OCI-LY7 (cell line): Measurements from ENCODE around the gene ADCY5. TPM values are rescaled to one million over a fixed set of nuclear protein-coding genes. Genes with fewer than 3 reads are reported as not detected.

Experiments used
- BruUV-seq: library from RNA; stranded (reverse); fragments of 400-500 nt; replicated peaks from 2 replicates; lab custom pipeline; 2021; lab: Mats Ljungman, UMichigan
- CTCF ChIA-PET: fragments of 300-600 bp; sonication (Branson Sonifier 250); formaldehyde crosslinking; loops from one replicate; lab custom pipeline; 2022; ENCODE audit warnings: antibody characterized with exemption; ENCODE audit not compliant: unreplicated experiment; lab: Charles Lee
- POLR2A ChIA-PET: fragments of 300-600 bp; sonication (Branson Sonifier 250); formaldehyde crosslinking; loops from one replicate; lab custom pipeline; 2022; ENCODE audit warnings: antibody characterized with exemption; lab: Charles Lee
- DNase-seq: peaks from one replicate; pipeline ENCODE4 v3.0.0-alpha.2; 2015; ENCODE audit warnings: low spot score
- H2AFZ ChIP-seq: fragments of 200-600 bp; sonication (generic), shearing (Covaris generic); 2 replicates; pipeline ENCODE4 v1.6.1; 2014; ENCODE audit warnings: mild to moderate bottlenecking, antibody characterized with exemption, low read length, moderate library complexity
- H3K27ac ChIP-seq: fragments of 200-600 bp; sonication (generic); 2 replicates; pipeline ENCODE4 v1.5.1; 2014; ENCODE audit warnings: mixed run types, low read depth, mild to moderate bottlenecking, moderate library complexity, low read length, inconsistent platforms; ENCODE audit not compliant: poor library complexity, severe bottlenecking
- H3K36me3 ChIP-seq: fragments of 200-600 bp; sonication (generic); 2 replicates; pipeline ENCODE4 v1.6.1; 2014; ENCODE audit warnings: mild to moderate bottlenecking, antibody characterized with exemption, low read length, moderate library complexity, mixed read lengths; ENCODE audit not compliant: insufficient read depth
- H3K4me1 ChIP-seq: fragments of 200-600 bp; sonication (generic); 2 replicates; pipeline ENCODE4 v1.5.1; 2014; ENCODE audit warnings: mild to moderate bottlenecking, low read length; ENCODE audit not compliant: insufficient read depth, poor library complexity, severe bottlenecking
- H3K4me2 ChIP-seq: fragments of 200-600 bp; sonication (generic); 2 replicates; pipeline ENCODE4 v1.6.1; 2014; ENCODE audit warnings: mild to moderate bottlenecking, low read length
- H3K4me3 ChIP-seq: fragments of 200-600 bp; sonication (generic); 2 replicates; pipeline ENCODE4 v1.5.1; 2014; ENCODE audit warnings: mild to moderate bottlenecking, low read depth, low read length; ENCODE audit not compliant: poor library complexity, severe bottlenecking
- H3K79me2 ChIP-seq: fragments of 200-600 bp; sonication (generic); 2 replicates; pipeline ENCODE4 v1.6.1; 2016; ENCODE audit warnings: low read depth, mild to moderate bottlenecking, low read length, moderate library complexity, mixed read lengths; ENCODE audit not compliant: insufficient read depth
- H3K9me2 ChIP-seq: fragments of 200-600 bp; sonication (generic); 2 replicates; pipeline ENCODE4 v1.6.1; 2016; ENCODE audit warnings: mild to moderate bottlenecking, low read length, mixed read lengths; ENCODE audit not compliant: insufficient read depth
- H3K9me3 ChIP-seq: fragments of 200-600 bp; sonication (generic); 2 replicates; pipeline ENCODE4 v1.6.1; 2014; ENCODE audit warnings: mild to moderate bottlenecking, mixed run types, low read length, mixed read lengths
- H4K20me1 ChIP-seq: fragments of 200-600 bp; sonication (generic); 2 replicates; pipeline ENCODE4 v1.6.1; 2014; ENCODE audit warnings: mild to moderate bottlenecking, antibody characterized with exemption, low read length, moderate library complexity, mixed read lengths; ENCODE audit not compliant: insufficient read depth
- EZH2phosphoT487 ChIP-seq: fragments of 200-600 bp; sonication (generic); IDR thresholded peaks from 2 replicates; pipeline ENCODE4 v1.6.1; 2018; ENCODE audit warnings: low read depth, borderline replicate concordance, mild to moderate bottlenecking, mixed run types, antibody characterized with exemption, low read length, moderate library complexity, mixed read lengths
- intact Hi-C: fragments of 100-400 bp; cut with micrococcal nuclease; formaldehyde crosslinking; loops from one replicate; pipeline ENCODE4 v1.10.0; 2022; ENCODE audit not compliant: unreplicated experiment
- total RNA-seq, 2 experiments: library from RNA; depleted of rRNA in 1 of 2; stranded (reverse); fragments of >200 nt in 1 of 2; shearing (Covaris generic) in 1 of 2; gene quantifications; 2 replicates each; pipeline ENCODE4 v1.2.3, GENCODE V29; 2014 to 2022
- TF ChIP-seq, protein P1 (sequence below): fragments of 200-600 bp; sonication (generic); conservative IDR thresholded peaks from 2 replicates; pipeline ENCODE4 v1.5.1; 2014; ENCODE audit warnings: mild to moderate bottlenecking, antibody characterized with exemption, low read length, moderate library complexity, mixed read lengths

ADCY5 gene
- total RNA-seq, 2 experiments from 2014 or later, result 0.03 to 0.63 TPM

DNA sequence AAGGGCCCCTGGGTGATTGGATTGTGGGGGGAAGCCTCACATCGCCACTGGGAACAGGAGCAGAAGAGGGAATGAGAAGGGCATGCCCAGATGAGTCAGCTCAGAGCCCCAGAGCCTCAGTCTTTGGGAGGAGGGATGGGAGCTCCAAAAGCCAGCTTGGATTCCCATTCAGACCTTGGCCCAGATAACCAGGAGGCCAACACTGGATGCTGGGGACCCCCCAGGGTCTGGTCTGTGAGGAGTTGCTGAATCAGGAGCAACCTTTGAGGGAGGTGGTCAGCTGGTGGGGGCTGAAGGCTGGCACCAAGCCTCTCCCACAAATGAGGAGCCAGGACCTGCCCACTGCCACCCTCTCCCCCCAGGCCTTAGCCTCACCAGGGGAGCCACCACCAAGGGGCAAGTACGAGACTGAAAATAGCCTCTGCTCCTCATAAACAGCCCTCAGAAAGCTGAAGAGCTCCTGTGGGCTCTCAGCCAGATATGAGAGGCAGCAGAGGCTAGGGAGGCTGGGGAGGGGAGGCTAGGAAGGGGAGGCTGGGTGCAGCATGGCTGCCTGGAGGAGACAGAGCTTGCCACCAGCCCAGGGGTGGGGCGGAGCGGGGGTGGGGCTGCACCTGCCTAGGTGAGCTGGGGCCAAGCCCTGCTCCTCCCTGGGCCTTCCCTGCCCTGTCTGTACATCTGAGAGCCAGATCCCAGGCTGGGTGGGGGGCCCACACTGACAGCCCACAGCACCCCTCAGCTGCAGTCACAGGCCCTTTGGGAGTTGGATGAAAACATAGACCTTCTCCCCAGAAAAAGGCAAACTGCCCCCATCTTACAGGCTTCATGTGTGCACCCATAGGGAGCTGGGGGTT is 147.3 kb downstream of the ADCY5 start:
- peaks cover 10% of the 10 kb centered on the region for H3K4me1 ChIP-seq
- H3K27ac ChIP-seq, result no peak overlapping the region
- H2AFZ ChIP-seq, result no peak overlapping the region
- no peaks in the 10 kb centered on the region for H3K79me2 ChIP-seq
- no peaks in the 10 kb centered on the region for H4K20me1 ChIP-seq
- H3K9me3 ChIP-seq, result no peaks in the 10 kb centered on the region
- TF ChIP-seq, protein P1, sequence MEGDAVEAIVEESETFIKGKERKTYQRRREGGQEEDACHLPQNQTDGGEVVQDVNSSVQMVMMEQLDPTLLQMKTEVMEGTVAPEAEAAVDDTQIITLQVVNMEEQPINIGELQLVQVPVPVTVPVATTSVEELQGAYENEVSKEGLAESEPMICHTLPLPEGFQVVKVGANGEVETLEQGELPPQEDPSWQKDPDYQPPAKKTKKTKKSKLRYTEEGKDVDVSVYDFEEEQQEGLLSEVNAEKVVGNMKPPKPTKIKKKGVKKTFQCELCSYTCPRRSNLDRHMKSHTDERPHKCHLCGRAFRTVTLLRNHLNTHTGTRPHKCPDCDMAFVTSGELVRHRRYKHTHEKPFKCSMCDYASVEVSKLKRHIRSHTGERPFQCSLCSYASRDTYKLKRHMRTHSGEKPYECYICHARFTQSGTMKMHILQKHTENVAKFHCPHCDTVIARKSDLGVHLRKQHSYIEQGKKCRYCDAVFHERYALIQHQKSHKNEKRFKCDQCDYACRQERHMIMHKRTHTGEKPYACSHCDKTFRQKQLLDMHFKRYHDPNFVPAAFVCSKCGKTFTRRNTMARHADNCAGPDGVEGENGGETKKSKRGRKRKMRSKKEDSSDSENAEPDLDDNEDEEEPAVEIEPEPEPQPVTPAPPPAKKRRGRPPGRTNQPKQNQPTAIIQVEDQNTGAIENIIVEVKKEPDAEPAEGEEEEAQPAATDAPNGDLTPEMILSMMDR, result no peak
- TF ChIP-seq EZH2phosphoT487, result no peak
- CTCF ChIA-PET, result interaction anchor here (0.6 kb wide), 1 partner anchor 85 kb away, joined by 7 read pairs; no protein-coding TSS in a partner anchor
- POLR2A ChIA-PET, result no interaction called here
- no peak overlapping the region for H3K4me3 ChIP-seq
- intact Hi-C loops, result no loop called here
- no peaks in the 10 kb centered on the region for H3K36me3 ChIP-seq
- DNase-seq, result no peak
- no TSS peak for BruUV-seq
- no peaks in the 10 kb centered on the region for H3K9me2 ChIP-seq
- H3K4me2 ChIP-seq, result peak overlapping the region; percentile 44

DNA sequence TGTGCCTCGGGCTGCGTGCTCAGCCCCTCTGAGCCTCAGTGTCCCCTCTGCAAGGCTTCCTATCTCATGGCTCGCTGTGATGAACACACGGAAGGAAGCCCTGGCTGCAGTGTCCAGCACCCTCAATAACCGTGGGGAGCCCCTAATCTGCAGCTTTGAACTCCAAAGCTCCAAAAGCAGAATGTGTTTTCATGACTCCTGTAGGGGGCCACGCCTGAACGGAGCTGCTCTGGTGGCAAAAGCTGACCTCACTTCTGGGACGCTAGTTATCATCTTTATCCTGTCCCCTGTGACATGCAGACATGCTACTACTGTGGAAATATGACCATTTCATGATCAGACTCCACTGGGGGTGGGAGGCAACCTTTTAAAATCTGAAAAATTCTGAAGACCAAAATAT is 148.3 kb downstream of the ADCY5 start:
- H3K4me2 ChIP-seq, result no peak overlapping the region
- BruUV-seq, result no TSS peak
- peaks cover 10% of the 10 kb centered on the region for H3K4me1 ChIP-seq

More for the DNA sequence above, 148.3 kb downstream of the ADCY5 start:
- TF ChIP-seq, protein P1, result no peak
- no peak for TF ChIP-seq EZH2phosphoT487
- no peaks in the 10 kb centered on the region for H3K79me2 ChIP-seq
- no peak overlapping the region for H3K27ac ChIP-seq
- H3K4me3 ChIP-seq, result no peak overlapping the region
- no peaks in the 10 kb centered on the region for H3K36me3 ChIP-seq
- H4K20me1 ChIP-seq, result no peaks in the 10 kb centered on the region
- intact Hi-C loops, result no loop called here
- ChIA-PET POLR2A (no interaction called here), CTCF (no interaction called here)
- no peaks in the 10 kb centered on the region for H3K9me2 ChIP-seq
- no peak overlapping the region for H2AFZ ChIP-seq
- no peaks in the 10 kb centered on the region for H3K9me3 ChIP-seq
- DNase-seq, result no peak
